K562 (cell line): ENCODE results near the gene NOSIP. TPM values are rescaled to one million over a fixed set of nuclear protein-coding genes. Genes with fewer than 3 reads are reported as not detected.

ENCODE experiments used
- CBX3 ChIP-seq, 2 experiments: IDR thresholded peaks; 1 replicate in 1 of 2; 2 replicates in 1 of 2; pipeline ENCODE4 v1.6.1; 2012; ENCODE audit warnings: inconsistent platforms in 2 of 2, low read length in 2 of 2, borderline replicate concordance in 1 of 2, control low read depth in 1 of 2
- CC2D1A ChIP-seq: fragments of 450-650 bp; IDR thresholded peaks from 2 replicates; pipeline ENCODE4 v1.6.1; 2017; ENCODE audit warnings: mild to moderate bottlenecking
- CTBP1 ChIP-seq: fragments of 450-650 bp; IDR thresholded peaks from 2 replicates; pipeline ENCODE4 v1.6.1; 2016; ENCODE audit warnings: borderline replicate concordance
- DEAF1 ChIP-seq: fragments of 450-650 bp; formaldehyde crosslinking; IDR thresholded peaks from 2 replicates; pipeline ENCODE4 v1.4.0; 2020; ENCODE audit warnings: mild to moderate bottlenecking, moderate library complexity
- GATAD2B ChIP-seq: fragments of 450-650 bp; IDR thresholded peaks from 2 replicates; pipeline ENCODE4 v1.6.1; 2017; ENCODE audit warnings: mild to moderate bottlenecking, borderline replicate concordance
- GTF2B ChIP-seq: IDR thresholded peaks from 2 replicates; pipeline ENCODE4 v1.6.1; 2011; ENCODE audit not compliant: insufficient read length; ENCODE audit errors: extremely low read depth
- HDAC3 ChIP-seq: fragments of 450-650 bp; IDR thresholded peaks from 2 replicates; pipeline ENCODE4 v1.6.1; 2018; ENCODE audit warnings: borderline replicate concordance, mild to moderate bottlenecking, moderate library complexity; ENCODE audit not compliant: partially characterized antibody
- KAT2B ChIP-seq: IDR thresholded peaks from one replicate; pipeline ENCODE4 v1.6.1; 2012; ENCODE audit warnings: low read depth, mild to moderate bottlenecking, control low read depth, inconsistent platforms, low read length, moderate library complexity
- KHSRP ChIP-seq: fragments of 450-650 bp; IDR thresholded peaks from 2 replicates; pipeline ENCODE4 v1.6.1; 2017
- MAX ChIP-seq: sonication (generic); formaldehyde crosslinking; IDR thresholded peaks from 2 replicates; pipeline ENCODE4 v1.9.0; 2022; ENCODE audit warnings: mild to moderate bottlenecking, missing genetic modification reagents
- PHB ChIP-seq: fragments of 250-450 bp; sonication (Bioruptor Pico); IDR thresholded peaks from 2 replicates; pipeline ENCODE4 v1.5.0; 2021
- PHTF2 ChIP-seq: fragments of 250-450 bp; sonication (Bioruptor Pico); IDR thresholded peaks from 2 replicates; pipeline ENCODE4 v1.5.0; 2021; ENCODE audit warnings: mild to moderate bottlenecking
- RAD21 ChIP-seq, 2 experiments: fragments of 250-450 bp in 1 of 2; fragments of 450-650 bp in 1 of 2; sonication (Bioruptor Pico) in 1 of 2; formaldehyde crosslinking in 1 of 2; IDR thresholded peaks in 1 of 2; conservative IDR thresholded peaks in 1 of 2; 2 replicates each; pipeline versions ENCODE4 v1.4.0 to v1.8.0; 2020 to 2022; ENCODE audit warnings: mild to moderate bottlenecking in 2 of 2, moderate library complexity in 1 of 2
- RUNX1 ChIP-seq: sonication (generic); IDR thresholded peaks from 2 replicates; pipeline ENCODE4 v1.6.1; 2016; ENCODE audit warnings: antibody characterized with exemption, low read depth
- SNIP1 ChIP-seq: fragments of 450-650 bp; IDR thresholded peaks from 2 replicates; pipeline ENCODE4 v1.7.1; 2017; ENCODE audit warnings: low read depth, mild to moderate bottlenecking
- TBL1XR1 ChIP-seq, 2 experiments: IDR thresholded peaks; 2 replicates each; pipeline ENCODE4 v1.6.1; 2012; ENCODE audit warnings: improper control_type of control experiment in 2 of 2, low read length in 2 of 2, mild to moderate bottlenecking in 1 of 2
- VEZF1 ChIP-seq: fragments of 200-800 bp; sonication (Bioruptor generic); IDR thresholded peaks from 2 replicates; pipeline ENCODE4 v1.6.1; 2017; ENCODE audit warnings: missing genetic modification characterization, missing compliant biosample characterization
- ZFP1 ChIP-seq: fragments of 450-650 bp; formaldehyde crosslinking; IDR thresholded peaks from 2 replicates; pipeline ENCODE4 v1.4.0; 2020; ENCODE audit warnings: mild to moderate bottlenecking, mixed read lengths
- ZFP36 ChIP-seq: fragments of 150-350 bp; IDR thresholded peaks from 2 replicates; pipeline ENCODE4 v1.6.1; 2018; ENCODE audit warnings: low read length, low read depth; ENCODE audit not compliant: partially characterized antibody
- ZKSCAN1 ChIP-seq: fragments of 150-350 bp; IDR thresholded peaks from 2 replicates; pipeline ENCODE4 v1.6.1; 2016; ENCODE audit warnings: low read depth, low read length
- ZNF592 ChIP-seq: fragments of 450-650 bp; IDR thresholded peaks from 2 replicates; pipeline ENCODE4 v1.6.1; 2017; ENCODE audit warnings: antibody characterized with exemption, mild to moderate bottlenecking
- polyA plus RNA-seq, 8 experiments: library from polyadenylated mRNA; depleted of rRNA in 4 of 8; stranded (reverse) in 5 of 8; unstranded in 3 of 8; fragments of >200 nt; fragmentation: Nextera tagmentation in 2 of 8; fragmentation: Illumina TruSeq in 1 of 8; extraction: Ambion mirVana in 2 of 8; extraction: Trizol in 1 of 8; gene quantifications; 2 replicates each; pipeline versions ENCODE4 v1.2.1 to v1.2.3, GENCODE V29; 2011 to 2014; ENCODE audit warnings: inconsistent platforms in 1 of 8, missing spikeins in 1 of 8
- total RNA-seq, 7 experiments: library from RNA; depleted of rRNA in 6 of 7; stranded (reverse); fragments of >200 nt in 6 of 7; fragmentation: Illumina TruSeq in 2 of 7; extraction: Trizol in 2 of 7; gene quantifications; 2 replicates each; pipeline versions ENCODE4 v1.2.1 to v1.2.3, GENCODE V29; 2011 to 2021; ENCODE audit warnings: low replicate concordance in 1 of 7

The NOSIP gene
- total and polyA plus RNA-seq, 9 of the 15 experiments (the other 6 are each of a cell fraction or from before 2014, with no cell fraction given) = 14.4 to 153 (median 79.9) TPM

- TF ChIP-seq HDAC3 (no peak), TBL1XR1 (IDR thresholded peaks at IDR 0.05; ENCODE audit: low read length in 2 of 2) (no peak), GTF2B (no peak), ZKSCAN1 (no peak), PHB (CRISPR knock-in tag) (no peak), VEZF1 (CRISPR knock-in tag) (no peak), CC2D1A (no peak), ZFP1 (no peak), KHSRP (no peak), PHTF2 (CRISPR knock-in tag) (no peak), ZFP36 (no peak), SNIP1 (no peak), ZNF592 (no peak), DEAF1 (CRISPR knock-in tag) (no peak), CBX3 (IDR thresholded peaks at IDR 0.05; ENCODE audit: borderline replicate concordance in 1 of 2, low read length in 2 of 2) (no peak), GATAD2B (no peak), RUNX1 (no peak), RAD21 (CRISPR knock-in tag; conservative IDR thresholded peaks at IDR 0.05 in 1 of 2, IDR thresholded peaks at IDR 0.05 in 1 of 2) (no peak), KAT2B (no peak), MAX (CRISPR knock-in tag) (0 out of 2 replicates have a peak, but pooled peaks have one; percentile 79), CTBP1 (no peak)
These were observed 11.6 kb upstream of the NOSIP start (continued) for GRCh38 chr19:49591731-49592485.
